MCF 10A (cell line): ENCODE data around the gene KLRF2. TPM values are rescaled to one million over a fixed set of nuclear protein-coding genes. Genes with fewer than 3 reads are reported as not detected.

Experiments used
- Bru-seq: library from RNA; stranded (reverse); fragments of 400-500 nt; gene quantifications from one replicate; lab custom pipeline; 2021; lab: Mats Ljungman, UMichigan
- BruChase-seq, 2 experiments: library from RNA; stranded (reverse); fragments of 400-500 nt; gene quantifications; one replicate each; lab custom pipeline; 2021; lab: Mats Ljungman, UMichigan
- BruUV-seq: library from RNA; stranded (reverse); fragments of 400-500 nt; replicated peaks from 2 replicates; lab custom pipeline; 2021; lab: Mats Ljungman, UMichigan
- CTCF ChIA-PET: fragments of 300-600 bp; sonication (Branson Sonifier 250); formaldehyde crosslinking; extraction: SDS; loops from one replicate; lab custom pipeline; 2021; ENCODE audit warnings: antibody characterized with exemption, inconsistent platforms; lab: Yijun Ruan, JAX
- POLR2A ChIA-PET: fragments of 300-600, 350-650 bp; sonication (Branson Sonifier 250); formaldehyde crosslinking; extraction: SDS; loops from one replicate; lab custom pipeline; 2020; ENCODE audit warnings: antibody characterized with exemption, inconsistent platforms; lab: Yijun Ruan, JAX
- DNase-seq: peaks from one replicate; pipeline ENCODE4 v3.0.0-alpha.2; 2018; ENCODE audit not compliant: unreplicated experiment
- H3K27ac Mint-ChIP-seq: one replicate; pipeline ENCODE4 v1.8.0; 2022; ENCODE audit warnings: mild to moderate bottlenecking, low read depth, mixed read lengths; ENCODE audit not compliant: unreplicated experiment
- H3K27me3 Mint-ChIP-seq: one replicate; pipeline ENCODE4 v1.8.0; 2022; ENCODE audit warnings: mixed read lengths; ENCODE audit not compliant: insufficient read depth, unreplicated experiment
- H3K36me3 Mint-ChIP-seq: one replicate; pipeline ENCODE4 v1.8.0; 2022; ENCODE audit warnings: mild to moderate bottlenecking, moderate library complexity, mixed read lengths; ENCODE audit not compliant: insufficient read depth, unreplicated experiment
- H3K4me1 Mint-ChIP-seq: one replicate; pipeline ENCODE4 v1.8.0; 2022; ENCODE audit warnings: mixed read lengths; ENCODE audit not compliant: insufficient read depth, unreplicated experiment
- H3K4me3 Mint-ChIP-seq: one replicate; pipeline ENCODE4 v1.8.0; 2022; ENCODE audit warnings: mild to moderate bottlenecking, moderate library complexity, mixed read lengths; ENCODE audit not compliant: unreplicated experiment
- H3K9me3 Mint-ChIP-seq: one replicate; pipeline ENCODE4 v1.8.0; 2022; ENCODE audit warnings: mixed read lengths; ENCODE audit not compliant: unreplicated experiment
- CTCF ChIP-seq: fragments of 200-600 bp; IDR thresholded peaks from one replicate; pipeline ENCODE4 v1.8.0; 2022; ENCODE audit warnings: antibody characterized with exemption, mild to moderate bottlenecking; ENCODE audit not compliant: unreplicated experiment
- intact Hi-C: fragments of 100-400 bp; cut with micrococcal nuclease; formaldehyde crosslinking; loops from 2 replicates; pipeline ENCODE4 v1.14.1; 2022
- long read RNA-seq: library from polyadenylated mRNA; stranded (forward); transcript quantifications from one replicate; pipeline ENCODE4 v2.0.0, GENCODE V29; 2022
- total RNA-seq: library from RNA; stranded (reverse); gene quantifications from 2 replicates; pipeline ENCODE4 v1.2.3, GENCODE V29; 2022

The KLRF2 gene
- total RNA-seq (not detected in 2 replicates), Bru-seq, nascent RNA (not detected), BruChase-seq, experiment 1, labeled RNA remaining after a 6-hour chase (percentile 6 among the genes with signal in this experiment), BruChase-seq, experiment 2, labeled RNA remaining after a 2-hour chase (percentile 6 among the genes with signal in this experiment)
- long read RNA-seq, result 0 reads

GRCh38 chr12:9881246-9881645, at the start of gene KLRF2:
Gene KLRF2, plus strand, starts transcription at chr12:9881489. Its CDS starts 107 bp downstream, at chr12:9881596.
- no peak for DNase-seq
- H3K9me3 Mint-ChIP-seq, result no peaks in the 10 kb centered on the region
- no peaks in the 10 kb centered on the region for H3K36me3 Mint-ChIP-seq
- H3K27ac Mint-ChIP-seq, result no peak within 1 kb of the TSS
- TF ChIP-seq CTCF, result no peak
- POLR2A ChIA-PET, result interaction anchor here (1.4 kb wide), 1 partner anchor 12 kb away, joined by 7 read pairs; the partner anchor contains the start of gene CLEC2B
- CTCF ChIA-PET, result interaction anchor here (0.9 kb wide), 1 partner anchor 8 kb away, joined by 6 read pairs; no protein-coding TSS in a partner anchor
- no TSS peak for BruUV-seq
- H3K4me3 Mint-ChIP-seq, result no peak within 1 kb of the TSS
- no peaks in the 10 kb centered on the region for H3K27me3 Mint-ChIP-seq
- H3K4me1 Mint-ChIP-seq, result peaks cover 6% of the 10 kb centered on the region
- intact Hi-C loops, result no loop called here

- Mint-ChIP-seq H3K9me3 (no peaks in the 10 kb centered on the region), H3K36me3 (no peaks in the 10 kb centered on the region), H3K27ac (no peak overlapping the region), H3K27me3 (no peaks in the 10 kb centered on the region), H3K4me1 (no peaks in the 10 kb centered on the region), H3K4me3 (no peak overlapping the region)
- ChIA-PET POLR2A (no interaction called here), CTCF (no interaction called here)
- no peak for DNase-seq
- intact Hi-C loops, result no loop called here
- BruUV-seq, result no TSS peak
- no peak for TF ChIP-seq CTCF
These were observed 49.6 kb upstream of the KLRF2 start for GRCh38 chr12:9831720-9832119.

GRCh38 chr12:9843407-9843806, 37.9 kb upstream of the KLRF2 start:
- no TSS peak for BruUV-seq
- Mint-ChIP-seq H3K9me3 (peaks cover 13% of the 10 kb centered on the region), H3K27ac (no peak overlapping the region), H3K4me3 (no peak overlapping the region), H3K36me3 (no peaks in the 10 kb centered on the region), H3K4me1 (no peaks in the 10 kb centered on the region), H3K27me3 (no peaks in the 10 kb centered on the region)
- intact Hi-C loops, result no loop called here
- no peak for TF ChIP-seq CTCF
- CTCF ChIA-PET, result interaction anchor here (0.6 kb wide), 1 partner anchor 127 kb away, joined by 4 read pairs; no protein-coding TSS in a partner anchor
- POLR2A ChIA-PET, result no interaction called here
- DNase-seq, result peak; percentile 44

- Mint-ChIP-seq H3K4me3 (no peak overlapping the region), H3K27me3 (no peaks in the 10 kb centered on the region), H3K9me3 (peaks cover 14% of the 10 kb centered on the region), H3K36me3 (no peaks in the 10 kb centered on the region), H3K27ac (no peak overlapping the region), H3K4me1 (no peaks in the 10 kb centered on the region)
- no TSS peak for BruUV-seq
- intact Hi-C loops, result no loop called here
- CTCF ChIA-PET, result interaction anchor here (0.8 kb wide), 2 partner anchors 98 to 166 kb away, joined by 3 to 4 read pairs; no protein-coding TSS in a partner anchor
- TF ChIP-seq CTCF, result no peak
- POLR2A ChIA-PET, result interaction anchor here (0.7 kb wide), 1 partner anchor 9 kb away, joined by 4 read pairs; no protein-coding TSS in a partner anchor
- DNase-seq, result no peak
These were observed 32.4 kb upstream of the KLRF2 start for GRCh38 chr12:9848899-9849298.
